ENCODE measurements around the gene SOCS7.

DNA sequence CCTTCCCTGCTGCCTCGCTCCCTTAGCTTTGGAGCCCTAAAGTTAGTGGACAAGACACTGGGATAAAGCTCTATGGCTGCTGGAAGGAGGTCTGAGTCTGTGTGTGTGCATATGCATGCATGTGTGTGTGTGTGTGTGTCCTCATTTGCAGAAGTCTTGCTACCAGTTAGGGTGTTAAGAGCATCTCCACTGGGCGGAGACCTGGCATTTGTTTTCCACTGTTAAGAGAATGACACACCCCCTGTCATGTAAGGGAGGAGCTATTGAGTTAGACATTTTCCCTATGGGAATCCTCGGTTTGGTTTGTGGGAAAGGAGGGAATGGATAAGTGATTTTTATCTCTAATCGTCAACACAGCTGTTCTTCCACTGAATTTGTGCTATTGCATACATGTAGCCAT is 51.8 kb downstream of the SOCS7 start:
- TF ChIP-seq, protein P1, sequence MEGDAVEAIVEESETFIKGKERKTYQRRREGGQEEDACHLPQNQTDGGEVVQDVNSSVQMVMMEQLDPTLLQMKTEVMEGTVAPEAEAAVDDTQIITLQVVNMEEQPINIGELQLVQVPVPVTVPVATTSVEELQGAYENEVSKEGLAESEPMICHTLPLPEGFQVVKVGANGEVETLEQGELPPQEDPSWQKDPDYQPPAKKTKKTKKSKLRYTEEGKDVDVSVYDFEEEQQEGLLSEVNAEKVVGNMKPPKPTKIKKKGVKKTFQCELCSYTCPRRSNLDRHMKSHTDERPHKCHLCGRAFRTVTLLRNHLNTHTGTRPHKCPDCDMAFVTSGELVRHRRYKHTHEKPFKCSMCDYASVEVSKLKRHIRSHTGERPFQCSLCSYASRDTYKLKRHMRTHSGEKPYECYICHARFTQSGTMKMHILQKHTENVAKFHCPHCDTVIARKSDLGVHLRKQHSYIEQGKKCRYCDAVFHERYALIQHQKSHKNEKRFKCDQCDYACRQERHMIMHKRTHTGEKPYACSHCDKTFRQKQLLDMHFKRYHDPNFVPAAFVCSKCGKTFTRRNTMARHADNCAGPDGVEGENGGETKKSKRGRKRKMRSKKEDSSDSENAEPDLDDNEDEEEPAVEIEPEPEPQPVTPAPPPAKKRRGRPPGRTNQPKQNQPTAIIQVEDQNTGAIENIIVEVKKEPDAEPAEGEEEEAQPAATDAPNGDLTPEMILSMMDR (IDR thresholded peaks at IDR 0.05): no peak
- no peak for TF ChIP-seq ZFX (IDR thresholded peaks at IDR 0.05; ENCODE audit: borderline replicate concordance)
